ENCODE results near the gene POLE3.

DNA sequence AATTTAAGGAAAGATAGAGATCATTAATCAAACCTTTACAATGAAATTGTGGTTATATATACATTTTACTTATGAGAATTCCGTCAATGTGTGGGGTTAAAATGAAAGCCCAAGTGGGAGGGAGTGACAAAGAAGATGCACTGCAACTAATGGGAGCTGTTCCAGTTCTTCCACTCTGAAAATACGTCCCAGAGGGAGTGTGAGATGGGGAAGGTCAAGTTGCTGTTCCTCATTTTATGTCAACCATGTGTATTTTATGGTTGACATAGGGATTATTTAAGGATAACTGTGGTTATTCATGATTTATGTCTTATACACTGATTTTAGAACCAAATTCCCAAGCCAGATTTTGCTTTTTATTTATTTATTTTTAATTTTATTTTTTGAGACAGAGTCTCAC, 38.9 kb upstream of the POLE3 start:
- TF ChIP-seq CREB1 (IDR thresholded peaks at IDR 0.05; ENCODE audit: low read depth) (no peak), TAF1 (IDR thresholded peaks at IDR 0.05; ENCODE audit: low read depth) (no peak), EP300 (IDR thresholded peaks at IDR 0.05; ENCODE audit: borderline replicate concordance) (no peak), RAD21 (IDR thresholded peaks at IDR 0.05; ENCODE audit: low read depth) (no peak), YY1 (IDR thresholded peaks at IDR 0.05; ENCODE audit: low read depth) (no peak), CEBPB (IDR thresholded peaks at IDR 0.05) (no peak), ZBTB7A (IDR thresholded peaks at IDR 0.05; ENCODE audit: low read depth) (no peak), NFIC (IDR thresholded peaks at IDR 0.05) (no peak), TEAD4 (IDR thresholded peaks at IDR 0.05) (no peak), TCF12 (IDR thresholded peaks at IDR 0.05; ENCODE audit: low read depth) (no peak)
- TF ChIP-seq, protein P1, sequence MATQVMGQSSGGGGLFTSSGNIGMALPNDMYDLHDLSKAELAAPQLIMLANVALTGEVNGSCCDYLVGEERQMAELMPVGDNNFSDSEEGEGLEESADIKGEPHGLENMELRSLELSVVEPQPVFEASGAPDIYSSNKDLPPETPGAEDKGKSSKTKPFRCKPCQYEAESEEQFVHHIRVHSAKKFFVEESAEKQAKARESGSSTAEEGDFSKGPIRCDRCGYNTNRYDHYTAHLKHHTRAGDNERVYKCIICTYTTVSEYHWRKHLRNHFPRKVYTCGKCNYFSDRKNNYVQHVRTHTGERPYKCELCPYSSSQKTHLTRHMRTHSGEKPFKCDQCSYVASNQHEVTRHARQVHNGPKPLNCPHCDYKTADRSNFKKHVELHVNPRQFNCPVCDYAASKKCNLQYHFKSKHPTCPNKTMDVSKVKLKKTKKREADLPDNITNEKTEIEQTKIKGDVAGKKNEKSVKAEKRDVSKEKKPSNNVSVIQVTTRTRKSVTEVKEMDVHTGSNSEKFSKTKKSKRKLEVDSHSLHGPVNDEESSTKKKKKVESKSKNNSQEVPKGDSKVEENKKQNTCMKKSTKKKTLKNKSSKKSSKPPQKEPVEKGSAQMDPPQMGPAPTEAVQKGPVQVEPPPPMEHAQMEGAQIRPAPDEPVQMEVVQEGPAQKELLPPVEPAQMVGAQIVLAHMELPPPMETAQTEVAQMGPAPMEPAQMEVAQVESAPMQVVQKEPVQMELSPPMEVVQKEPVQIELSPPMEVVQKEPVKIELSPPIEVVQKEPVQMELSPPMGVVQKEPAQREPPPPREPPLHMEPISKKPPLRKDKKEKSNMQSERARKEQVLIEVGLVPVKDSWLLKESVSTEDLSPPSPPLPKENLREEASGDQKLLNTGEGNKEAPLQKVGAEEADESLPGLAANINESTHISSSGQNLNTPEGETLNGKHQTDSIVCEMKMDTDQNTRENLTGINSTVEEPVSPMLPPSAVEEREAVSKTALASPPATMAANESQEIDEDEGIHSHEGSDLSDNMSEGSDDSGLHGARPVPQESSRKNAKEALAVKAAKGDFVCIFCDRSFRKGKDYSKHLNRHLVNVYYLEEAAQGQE (IDR thresholded peaks at IDR 0.05; ENCODE audit: low read depth): no peak
- TF ChIP-seq, protein P2, sequence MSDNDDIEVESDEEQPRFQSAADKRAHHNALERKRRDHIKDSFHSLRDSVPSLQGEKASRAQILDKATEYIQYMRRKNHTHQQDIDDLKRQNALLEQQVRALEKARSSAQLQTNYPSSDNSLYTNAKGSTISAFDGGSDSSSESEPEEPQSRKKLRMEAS (IDR thresholded peaks at IDR 0.05): no peak
